HG03060 (cell line): ENCODE results near the gene BACH2.

Source experiments
- ATAC-seq: cut with Tn5 transposase; IDR thresholded peaks from one replicate; pipeline ENCODE4 v1.9.1; 2021; ENCODE audit warnings: low read depth, moderate number of reproducible peaks; ENCODE audit not compliant: unreplicated experiment

The BACH2 gene

DNA sequence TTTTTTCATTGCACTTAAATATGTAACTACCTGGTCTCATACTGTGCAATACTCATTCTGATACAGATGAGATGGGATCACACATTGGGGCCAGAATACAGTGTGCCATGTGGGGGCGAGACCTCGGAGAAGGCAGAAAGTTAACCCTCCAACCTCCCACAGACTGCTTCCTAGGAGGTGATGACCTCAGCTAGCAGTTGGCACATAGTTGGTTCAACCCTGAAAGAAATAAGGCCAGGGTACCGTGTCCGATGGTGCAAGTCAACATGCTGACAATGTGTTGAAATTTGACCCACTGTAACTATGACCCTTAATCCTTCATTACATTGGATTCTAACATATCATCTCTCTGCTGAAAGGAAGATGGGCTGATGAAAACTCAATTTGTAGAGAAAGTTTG lies 340.5 kb downstream of the BACH2 start:
- ATAC-seq: no peak

DNA sequence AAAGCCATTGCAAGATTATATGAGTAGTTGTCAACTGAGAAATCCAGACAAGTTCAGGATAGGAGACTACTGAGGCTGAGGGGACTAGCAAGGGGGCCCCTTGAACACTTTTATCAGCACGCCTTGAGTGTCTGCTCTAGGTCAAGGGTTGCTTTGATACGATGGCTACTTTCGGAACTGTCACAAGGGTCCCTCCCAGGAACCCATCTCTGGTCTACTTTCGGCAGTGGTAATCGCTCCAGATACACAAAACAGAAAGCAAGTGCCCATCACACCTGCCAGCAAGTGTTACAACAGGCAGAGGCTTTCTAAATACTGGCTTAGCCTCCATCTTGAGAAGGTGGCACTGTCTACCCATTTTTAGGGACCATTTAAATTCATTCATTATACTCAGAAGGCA lies 341.3 kb downstream of the BACH2 start:
- no peak for ATAC-seq

DNA sequence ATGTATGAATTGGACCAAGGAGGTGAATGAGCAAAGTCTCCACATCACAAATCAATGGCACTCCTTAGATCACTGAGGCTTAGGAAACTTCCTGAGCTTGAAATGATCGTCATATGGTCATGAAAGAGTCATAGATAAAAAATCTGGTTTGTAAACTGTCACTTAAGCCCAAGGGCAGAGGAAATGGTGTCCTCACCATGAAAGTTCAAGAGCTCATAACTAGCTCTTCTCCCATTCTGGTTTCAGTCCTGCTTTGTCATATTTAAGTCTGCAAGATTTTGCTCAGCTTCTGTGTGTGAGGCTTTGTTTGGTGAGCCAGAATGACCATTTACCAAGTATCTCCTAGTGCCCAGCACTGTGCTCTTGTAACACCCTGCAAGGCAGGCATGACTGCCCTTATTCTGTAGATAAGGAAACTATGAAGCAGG lies 341.9 kb downstream of the BACH2 start:
- no peak for ATAC-seq

DNA sequence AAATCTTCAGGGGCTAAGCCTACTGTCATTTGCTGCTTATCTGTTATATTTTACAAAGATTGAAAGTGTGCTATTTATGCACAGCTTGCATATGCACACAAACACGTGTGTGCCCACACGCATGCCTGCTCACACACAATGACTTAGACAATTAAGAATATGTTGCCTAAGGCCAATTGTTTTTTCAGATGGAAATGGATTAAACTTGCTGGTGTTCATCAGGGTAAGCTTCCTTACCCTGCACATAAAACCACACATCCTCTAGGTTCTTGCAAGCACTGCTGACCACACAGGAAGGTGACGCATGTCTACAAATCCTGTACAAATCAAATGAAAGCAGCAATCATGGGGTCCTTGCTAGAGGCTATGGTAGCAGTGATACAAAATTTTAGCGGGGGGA lies 344.0 kb downstream of the BACH2 start:
- no peak for ATAC-seq

DNA sequence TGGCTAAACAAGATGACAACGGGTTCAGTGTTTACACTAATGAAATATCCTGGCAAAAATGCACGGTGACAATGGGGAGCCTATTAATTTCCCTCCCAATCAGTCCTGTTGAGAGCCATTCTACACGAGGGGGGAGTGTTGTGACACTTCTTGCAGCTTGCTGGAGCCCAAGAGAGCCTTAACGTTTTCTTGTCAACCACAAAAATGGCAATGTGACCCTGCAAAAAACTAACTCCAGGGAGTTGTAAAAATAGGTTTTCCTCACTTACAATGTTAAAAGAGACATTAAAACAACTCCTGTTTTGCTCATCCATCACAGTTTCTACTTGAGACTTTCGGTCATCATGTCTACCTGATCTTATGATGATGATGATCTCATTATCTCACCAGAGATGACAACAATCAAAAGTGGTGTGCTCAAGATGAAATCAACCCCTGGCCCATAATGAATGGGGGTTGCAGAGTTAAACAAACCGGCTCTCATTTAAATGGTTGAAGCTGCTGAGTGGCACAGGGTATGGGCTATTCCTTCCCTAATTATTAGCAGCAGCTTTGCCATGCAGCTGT lies 344.5 kb downstream of the BACH2 start:
- ATAC-seq: no peak

DNA sequence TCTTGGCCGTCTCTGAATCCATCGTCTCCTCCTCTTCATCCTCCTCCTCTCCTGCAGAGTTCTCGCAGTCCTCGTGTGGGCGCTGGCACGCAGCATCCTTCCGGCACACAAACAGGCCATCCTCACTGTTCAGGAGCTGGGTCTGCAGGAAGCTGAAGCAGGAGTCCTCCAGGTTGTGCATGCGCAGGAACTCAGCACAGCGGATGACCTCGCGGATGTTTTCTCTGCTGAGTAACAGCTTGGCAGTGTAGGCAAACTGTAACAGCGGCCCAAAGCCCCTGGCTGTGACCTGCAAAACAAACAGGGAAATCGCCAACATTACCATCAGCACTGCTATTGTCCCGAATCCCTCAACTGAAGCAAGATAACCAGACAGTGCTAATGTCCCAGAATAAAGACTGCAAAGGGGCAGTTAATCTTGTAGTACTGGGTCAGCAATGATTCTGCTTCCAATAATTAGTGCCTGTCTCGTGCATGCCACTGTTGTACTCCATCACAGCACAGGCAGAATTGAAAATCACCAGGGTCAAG lies 345.0 kb downstream of the BACH2 start:
- ATAC-seq: no peak

DNA sequence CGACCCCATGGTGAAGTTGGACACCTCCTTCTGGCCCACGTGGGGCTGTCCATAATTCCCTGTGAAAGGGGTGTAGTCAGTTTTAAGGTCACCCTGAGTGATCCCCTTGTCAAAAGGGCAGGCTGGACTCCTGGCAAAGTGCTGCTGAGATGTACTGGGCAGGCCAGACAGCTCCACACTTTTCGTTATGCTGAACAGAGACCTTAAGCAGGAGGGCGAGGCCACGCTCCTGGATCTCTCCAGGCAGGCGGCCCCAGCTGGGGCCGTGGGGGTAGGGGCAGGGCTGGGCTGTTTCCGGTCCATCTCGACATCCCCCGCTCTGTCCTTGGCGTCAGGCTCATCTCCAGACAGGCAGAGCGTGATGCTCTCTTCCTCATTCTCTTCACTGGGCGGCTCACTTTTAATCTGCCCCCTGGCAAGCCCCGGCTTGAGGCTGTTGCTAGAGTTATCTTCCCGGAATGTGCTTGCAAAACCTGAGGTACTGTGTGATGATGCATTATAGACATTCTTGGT lies 345.7 kb downstream of the BACH2 start:
- ATAC-seq: no peak

DNA sequence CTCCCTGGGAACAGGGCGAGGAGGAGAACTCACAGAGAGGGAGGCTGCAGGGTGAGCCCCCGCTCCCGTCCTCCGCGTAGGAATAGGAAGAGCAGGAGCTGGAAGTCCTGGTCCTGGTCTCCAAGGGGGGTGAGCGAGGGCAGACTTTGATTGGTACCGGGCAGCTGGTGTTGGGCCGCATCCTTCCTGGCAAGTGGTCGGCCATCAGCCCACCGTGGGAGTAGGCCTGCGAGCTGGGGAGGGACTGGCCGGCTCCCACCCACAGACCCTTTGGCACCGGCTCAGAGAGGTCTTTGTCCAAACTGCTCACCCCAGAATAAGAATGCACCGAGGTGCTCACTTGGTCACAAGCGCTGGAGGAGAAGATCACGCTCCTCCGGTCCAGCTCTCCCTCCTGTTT lies 346.2 kb downstream of the BACH2 start:
- ATAC-seq: no peak

DNA sequence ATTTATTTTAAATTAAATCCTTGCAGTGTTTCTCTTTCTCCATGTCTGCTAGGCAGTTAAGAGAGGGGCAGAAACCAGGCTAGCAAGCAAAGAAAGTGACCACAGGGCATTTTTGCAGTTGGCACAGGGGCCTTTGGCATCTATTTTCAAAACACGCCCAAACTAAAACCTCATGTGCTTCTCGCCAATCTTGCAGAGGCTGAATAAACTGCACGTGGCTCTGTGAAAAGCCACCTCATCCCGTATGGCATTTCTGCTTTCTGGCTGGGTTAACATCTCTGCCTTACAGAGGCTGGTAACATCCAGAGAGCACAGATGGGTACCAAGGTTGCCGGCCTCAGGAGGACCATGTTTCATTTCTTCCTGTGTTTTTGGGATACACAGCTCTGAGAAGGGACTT lies 347.8 kb downstream of the BACH2 start:
- no peak for ATAC-seq

DNA sequence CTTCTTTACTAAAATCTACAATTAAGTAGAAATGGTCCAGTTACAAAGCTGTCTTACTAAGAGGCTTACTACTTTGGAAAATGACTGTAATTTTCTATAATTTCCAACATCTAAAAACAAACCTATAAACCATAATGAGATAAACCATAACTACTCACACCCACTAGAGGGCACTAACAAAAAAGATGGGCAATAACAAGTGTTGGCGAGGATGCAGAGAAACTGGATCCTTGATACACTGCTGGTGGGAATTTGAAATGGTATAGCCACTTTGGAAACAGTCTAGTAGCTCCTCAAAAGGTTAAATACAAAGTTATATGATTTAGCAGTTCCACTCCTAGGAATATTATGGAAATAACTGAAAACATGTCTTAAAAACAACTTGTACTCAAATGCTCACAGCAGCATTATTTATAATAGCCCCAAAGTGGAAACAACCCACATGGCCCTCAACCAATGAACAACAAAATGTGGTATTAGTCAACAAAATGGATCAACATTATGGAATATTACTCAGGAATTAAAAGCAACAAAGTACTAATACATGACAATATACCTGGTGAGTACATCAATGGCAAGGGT lies 351.7 kb downstream of the BACH2 start:
- no peak for ATAC-seq

DNA sequence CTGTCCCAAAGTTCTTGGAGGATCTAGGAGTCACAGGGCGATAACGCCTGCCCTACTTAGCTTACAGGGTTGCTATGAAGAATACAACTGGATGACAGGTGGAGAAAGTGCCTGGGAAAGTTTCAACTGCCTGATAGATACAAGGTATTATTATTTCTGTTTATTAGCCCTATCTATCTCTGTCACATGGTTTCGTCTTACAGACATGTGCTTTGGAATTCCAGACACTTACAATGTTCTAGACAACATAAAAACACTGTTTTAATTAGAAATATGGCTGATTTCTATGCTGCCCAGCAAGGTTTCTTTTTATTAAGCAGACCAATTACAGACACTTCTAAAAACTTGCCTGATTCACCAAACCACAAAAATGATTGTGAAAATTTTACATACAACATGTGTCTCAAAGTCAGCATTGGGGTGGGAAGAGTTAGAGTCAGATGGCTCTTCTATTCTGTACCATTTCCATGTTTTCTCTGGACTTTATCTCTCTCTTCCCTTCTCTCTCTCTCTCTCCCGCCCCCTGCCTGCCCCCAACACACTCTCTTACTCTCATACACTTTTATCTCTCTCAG lies 352.4 kb downstream of the BACH2 start:
- ATAC-seq: no peak

DNA sequence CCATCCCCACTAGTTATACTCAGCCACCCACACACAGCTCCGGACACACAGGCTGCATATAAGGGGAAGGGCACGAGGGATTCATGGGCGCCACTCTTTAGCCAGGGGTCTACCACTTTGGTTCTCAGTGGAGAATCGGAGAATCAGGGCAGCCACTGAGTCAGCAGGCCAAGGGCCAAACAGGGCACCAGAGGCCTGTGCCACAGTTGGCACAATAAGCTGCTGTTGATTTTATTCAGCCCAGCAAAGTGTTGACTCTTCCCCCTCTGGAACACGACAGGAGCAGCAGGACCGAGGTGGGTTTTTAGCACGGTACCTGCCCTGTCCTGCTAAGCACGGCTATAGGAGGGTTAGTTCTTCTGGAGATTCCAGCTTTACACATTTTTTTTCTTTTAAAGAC lies 354.0 kb downstream of the BACH2 start:
- no peak for ATAC-seq

DNA sequence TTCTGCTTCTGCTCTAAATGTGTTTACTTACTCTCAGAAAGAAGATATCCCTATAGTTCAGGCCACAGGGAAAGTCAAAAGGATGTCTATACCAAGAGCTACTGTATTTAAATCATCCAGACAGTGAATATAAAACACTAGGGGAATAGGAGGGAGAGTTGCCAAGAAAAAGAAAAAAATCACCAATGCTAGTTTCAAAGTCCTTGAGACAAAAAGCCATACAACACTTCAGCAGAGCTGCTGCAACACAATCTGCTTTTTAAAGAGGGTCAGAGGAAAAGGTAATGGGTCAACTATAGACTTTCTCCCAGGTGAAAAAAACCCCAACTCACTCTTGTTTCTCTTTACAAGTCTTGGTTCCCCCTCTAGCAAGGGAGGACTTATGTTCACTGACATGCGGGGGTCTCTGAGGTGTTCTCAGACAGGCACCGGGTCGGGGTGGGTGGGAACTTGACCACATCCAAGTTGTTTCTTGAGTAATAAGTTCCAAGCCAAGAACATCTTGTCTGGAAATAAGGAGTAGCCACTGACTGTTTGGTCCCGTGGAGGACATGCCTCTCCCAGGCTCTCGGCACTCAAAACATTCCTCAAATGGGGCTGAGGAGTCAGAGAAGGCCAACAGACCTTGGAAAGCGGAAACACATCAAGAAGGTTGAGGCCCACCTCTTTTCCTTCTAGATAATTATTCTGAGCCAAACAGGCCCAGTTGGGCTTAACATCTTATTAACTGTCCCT lies 354.7 kb downstream of the BACH2 start:
- no peak for ATAC-seq

DNA sequence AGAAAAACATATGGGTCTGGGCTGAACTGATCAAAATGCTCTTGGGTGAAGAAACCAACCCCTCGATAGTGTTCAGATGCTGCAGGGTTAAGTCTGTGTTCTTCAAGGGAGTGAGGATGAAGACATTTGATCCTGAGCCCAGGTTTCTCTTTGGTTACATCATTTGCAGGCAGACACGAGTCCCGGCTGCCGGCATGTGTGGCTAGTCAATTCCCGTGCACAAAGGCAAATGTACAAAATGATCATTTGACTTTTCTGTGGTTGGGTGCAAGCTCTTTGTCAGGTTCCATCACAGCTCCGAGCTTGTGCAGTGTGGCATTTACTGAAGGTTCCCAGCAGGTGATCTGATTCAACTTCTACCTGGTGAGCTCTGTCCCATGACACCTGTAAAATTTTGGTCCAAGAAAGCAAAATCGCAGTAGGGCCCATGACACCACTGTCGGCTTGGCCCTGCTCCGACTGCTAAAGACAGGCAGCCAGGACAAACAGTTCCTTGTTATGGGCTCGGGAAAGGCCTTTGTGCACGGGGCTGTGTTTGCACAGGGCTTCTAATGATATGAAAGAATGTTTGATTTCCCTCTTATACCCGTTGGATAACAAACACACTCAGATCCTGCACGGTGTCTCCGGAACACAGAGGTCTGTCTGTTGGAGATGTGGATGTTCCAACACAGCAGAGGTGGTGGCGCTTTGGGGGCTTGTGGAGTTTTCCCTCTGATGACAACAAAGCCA lies 355.4 kb downstream of the BACH2 start:
- no peak for ATAC-seq

DNA sequence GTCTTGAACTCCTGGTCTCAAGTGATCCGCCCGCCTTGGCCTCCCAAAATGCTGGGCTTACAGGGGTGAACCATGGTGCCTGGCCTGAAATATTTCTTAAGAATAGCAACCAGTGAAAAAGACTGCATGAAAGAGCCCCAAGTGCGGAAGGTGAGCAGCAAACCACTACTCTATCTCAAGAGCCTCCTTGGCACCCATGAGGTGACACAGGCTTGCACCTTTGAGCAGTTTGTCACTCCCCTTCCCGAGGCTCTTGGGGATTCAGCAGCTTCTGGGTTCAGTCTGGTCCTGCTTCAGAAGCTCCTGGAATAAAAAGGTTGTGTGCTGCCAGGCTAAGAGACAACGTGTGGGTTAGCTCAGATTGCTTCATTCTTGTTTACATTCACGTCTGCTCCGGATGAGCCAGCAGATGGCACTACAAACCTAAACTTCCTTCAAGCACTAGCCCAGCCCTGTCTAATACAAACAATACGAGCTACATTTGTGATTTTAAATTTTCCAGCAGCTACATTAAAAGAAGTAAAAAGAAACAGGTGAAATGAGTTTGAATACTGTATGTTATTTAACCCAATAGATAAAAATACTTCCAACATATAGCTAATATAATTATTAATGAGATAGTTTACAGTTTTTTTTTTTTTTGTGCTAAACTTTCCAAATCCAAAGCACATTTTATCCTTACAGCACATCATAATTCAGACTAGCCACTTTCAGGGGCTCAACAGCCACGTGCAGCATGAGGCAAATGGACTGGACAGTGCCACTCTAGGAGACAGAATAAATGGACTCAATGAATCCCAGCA lies 356.2 kb downstream of the BACH2 start:
- no peak for ATAC-seq

DNA sequence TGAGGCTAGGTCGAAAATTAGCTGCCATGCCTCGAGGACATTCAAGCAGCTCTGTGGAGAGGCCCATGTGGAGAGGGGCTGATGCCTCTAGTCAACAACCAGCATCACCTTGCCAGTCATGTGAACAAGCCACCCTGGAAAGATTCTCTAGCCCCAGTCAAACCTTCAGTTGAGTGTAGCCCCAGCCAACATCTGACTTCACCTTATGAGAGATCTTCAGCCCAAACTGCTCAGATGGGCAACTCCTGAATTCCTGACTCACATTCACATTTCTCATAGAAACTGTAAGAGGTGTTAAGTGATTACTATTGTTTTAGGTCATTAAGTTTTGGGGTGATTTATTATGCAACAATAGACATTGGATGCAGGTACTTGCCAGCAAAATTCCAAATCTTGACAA lies 357.5 kb downstream of the BACH2 start:
- no peak for ATAC-seq

DNA sequence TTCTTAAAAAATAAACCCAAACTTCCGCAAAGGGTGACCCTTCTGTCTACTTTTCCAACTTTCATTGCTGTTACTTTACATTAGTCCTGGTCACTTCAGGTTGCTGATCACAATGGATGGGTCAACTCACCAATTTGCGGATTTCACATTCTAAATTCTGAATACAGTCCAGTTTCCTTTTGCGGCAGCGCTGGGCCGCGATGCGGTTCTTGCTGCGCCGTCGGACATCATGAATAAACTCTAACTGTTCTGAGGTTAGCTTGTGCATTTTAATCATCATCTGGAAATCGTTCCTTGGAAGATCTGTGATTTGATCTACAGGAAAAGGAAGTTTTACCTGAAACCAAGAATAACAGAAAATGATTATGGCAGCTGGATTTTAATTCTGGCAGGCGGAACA lies 358.6 kb downstream of the BACH2 start:
- ATAC-seq: no peak

DNA sequence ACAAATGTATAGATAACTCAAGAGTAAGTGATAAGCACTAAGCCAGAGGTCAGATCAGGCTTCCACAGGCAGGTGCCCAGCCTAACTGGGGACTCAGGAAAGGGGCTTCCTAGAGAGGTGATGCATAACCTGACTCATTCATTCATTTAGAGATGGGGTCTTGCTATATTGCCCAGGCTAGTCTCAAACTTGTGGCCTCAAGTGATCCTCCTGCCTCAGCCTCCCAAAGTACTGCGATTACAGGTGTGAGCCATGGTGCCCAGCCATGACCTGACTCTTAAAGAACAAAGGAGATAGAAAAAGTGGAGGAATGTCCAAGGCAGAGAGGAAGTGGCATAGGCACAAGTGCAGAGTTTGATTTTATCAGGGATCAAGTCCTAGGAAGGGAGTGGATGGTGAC lies 360.5 kb downstream of the BACH2 start:
- no peak for ATAC-seq

DNA sequence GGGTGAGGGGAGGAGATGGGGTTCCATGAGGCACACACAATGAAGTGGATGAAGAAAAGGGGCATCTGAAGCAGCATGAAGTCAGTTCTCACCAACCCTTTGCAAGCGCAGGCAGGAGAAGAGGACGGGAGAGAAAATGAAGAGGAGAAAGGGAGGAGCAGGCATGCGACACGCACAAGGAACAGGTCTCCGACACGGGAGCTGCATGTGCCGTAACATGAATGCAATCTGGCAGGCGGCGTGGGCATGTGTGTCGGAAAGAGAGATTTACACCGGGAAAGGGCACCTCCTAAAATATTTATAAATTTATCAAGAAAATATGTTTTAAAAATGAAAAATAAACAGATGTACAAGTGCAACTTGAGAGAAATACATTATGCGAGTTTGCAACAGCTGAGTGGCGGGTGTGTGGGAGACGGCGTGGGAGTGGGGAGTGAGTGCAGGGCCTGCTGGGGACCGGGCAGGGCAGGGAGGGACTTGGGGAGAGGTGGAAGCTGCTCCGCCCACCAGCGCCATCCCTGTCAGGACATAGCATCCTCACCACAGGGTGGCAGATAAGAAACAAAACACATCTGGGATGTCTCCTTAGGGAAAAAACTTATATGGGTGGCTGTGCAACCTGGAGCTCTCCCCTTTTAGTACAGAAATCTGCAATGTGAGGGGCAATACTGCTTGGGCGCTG lies 361.8 kb downstream of the BACH2 start:
- no peak for ATAC-seq
